ENCODE results near the gene MARVELD1. TPM values are rescaled to one million over a fixed set of nuclear protein-coding genes. Genes with fewer than 3 reads are reported as not detected.

MARVELD1 gene
- total RNA-seq, 2 experiments from 2014 or later, result 2.8 to 3.0 TPM

GRCh38 chr10:97766996-97767924, 53.7 kb downstream of the MARVELD1 start:
- Mint-ChIP-seq H3K4me3 (no peak overlapping the region), H3K27me3 (peaks cover 26% of the 10 kb centered on the region), H3K9me3 (ENCODE audit: low read depth) (no peaks in the 10 kb centered on the region), H3K27ac (no peak overlapping the region), H3K4me1 (peaks cover 5% of the 10 kb centered on the region), H3K36me3 (peaks cover 2% of the 10 kb centered on the region)
- CTCF ChIA-PET, result interaction anchor here (0.6 to 4.2 kb wide), 5 partner anchors 12 to 278 kb away, joined by 3 to 14 read pairs (median 4); no protein-coding TSS in a partner anchor
- no peak for ATAC-seq
- no peak for DNase-seq

Other genes with a start within 250 kb of the MARVELD1 start
- gene MMS19, start 215.3 kb upstream of the MARVELD1 start, total RNA-seq, result 10 to 100 TPM; 81.1 to 81.6 TPM
- gene UBTD1, start 214.8 kb upstream of the MARVELD1 start, total RNA-seq, result 1 to 10 TPM in 1 of 2 experiments, under 1 TPM in 1; 0.88 to 1.3 TPM
- under 1 TPM; 0.26 to 0.67 TPM for gene ANKRD2, start 141.0 kb upstream of the MARVELD1 start, total RNA-seq
- not detected for gene HOGA1, start 129.3 kb upstream of the MARVELD1 start, total RNA-seq
- gene C10orf62, start 124.0 kb upstream of the MARVELD1 start, total RNA-seq, result not detected
- 1 to 10 TPM; 1.9 to 2.1 TPM for gene MORN4, start 80.2 kb upstream of the MARVELD1 start, total RNA-seq
- gene PI4K2A, start 73.1 kb upstream of the MARVELD1 start, total RNA-seq, result 10 to 100 TPM; 10.5 to 13.2 TPM
- 1 to 10 TPM; 1.8 to 1.9 TPM for gene AVPI1, start 26.5 kb upstream of the MARVELD1 start, total RNA-seq
- gene ZFYVE27, start 23.4 kb downstream of the MARVELD1 start, total RNA-seq, result 10 to 100 TPM; 31.4 to 32.8 TPM
- gene SFRP5, start 58.3 kb downstream of the MARVELD1 start, total RNA-seq, result not detected
- gene GOLGA7B, start 136.1 kb downstream of the MARVELD1 start, total RNA-seq, result 1 to 10 TPM; 1.5 to 4.3 TPM

Data from activated CD8-positive, alpha-beta memory T cell treated with anti-CD3 and anti-CD28 coated beads, Interleukin-2, amount 10 ng/mL, durations not matched to agents 7 days and 5 days (primary cell).